IPS-20b (cell line): ENCODE measurements around the gene TAS1R3.

Source experiments
- H3K27ac ChIP-seq: one replicate; pipeline ENCODE4 v1.5.1; 2013; ENCODE audit warnings: low read length
- H3K27me3 ChIP-seq: 2 replicates; pipeline ENCODE4 v1.6.1; 2013; ENCODE audit warnings: mild to moderate bottlenecking, low read length, inconsistent platforms; ENCODE audit not compliant: insufficient read depth
- H3K36me3 ChIP-seq: 2 replicates; pipeline ENCODE4 v1.6.1; 2013; ENCODE audit warnings: low read depth, mild to moderate bottlenecking, inconsistent platforms, low read length, moderate library complexity; ENCODE audit not compliant: insufficient read depth
- H3K4me1 ChIP-seq: 2 replicates; pipeline ENCODE4 v1.6.1; 2013; ENCODE audit warnings: mild to moderate bottlenecking, control low read depth, inconsistent platforms, low read length, moderate library complexity; ENCODE audit not compliant: insufficient read depth
- H3K4me3 ChIP-seq: 2 replicates; pipeline ENCODE4 v1.5.1; 2013; ENCODE audit warnings: mild to moderate bottlenecking, low read length, inconsistent platforms
- H3K9ac ChIP-seq: 2 replicates; pipeline ENCODE4 v1.6.1; 2013; ENCODE audit warnings: low read depth, mild to moderate bottlenecking, inconsistent platforms, low read length, moderate library complexity
- H3K9me3 ChIP-seq: 2 replicates; pipeline ENCODE4 v1.6.1; 2013; ENCODE audit warnings: mild to moderate bottlenecking, low read depth, low read length, inconsistent platforms; ENCODE audit not compliant: insufficient read depth

TAS1R3 gene

DNA sequence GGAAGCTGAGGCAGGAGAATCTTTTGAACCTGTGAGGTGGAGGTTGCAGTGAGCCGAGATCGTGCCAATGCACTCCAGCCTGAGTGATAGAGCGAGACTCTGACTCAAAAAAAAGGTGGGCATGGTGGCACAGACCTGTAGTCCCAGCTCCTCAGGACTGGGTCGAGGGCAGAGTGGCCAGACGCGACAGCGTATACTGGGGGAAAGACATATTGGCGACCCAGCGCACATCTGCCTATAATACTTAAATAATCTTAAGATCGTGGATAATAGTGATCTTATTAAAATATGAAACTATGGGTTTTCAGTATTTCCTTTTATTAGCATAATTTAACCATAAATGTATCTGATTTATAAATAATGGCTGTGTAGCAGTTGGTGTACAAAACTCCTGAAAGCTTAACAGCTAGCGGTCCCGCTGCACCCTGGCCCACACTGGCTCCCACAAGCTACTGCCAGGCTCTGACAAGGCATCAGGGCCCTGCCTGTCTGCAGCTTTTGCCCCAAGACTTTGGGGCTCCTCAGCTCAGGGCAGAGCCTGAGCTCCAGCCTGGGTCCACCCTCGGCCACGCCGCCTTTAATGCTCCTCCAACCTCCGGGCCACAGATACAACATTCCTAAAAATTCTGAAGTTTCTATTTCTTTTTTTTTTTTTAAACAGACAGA, 46.6 kb downstream of the TAS1R3 start:
- no peak overlapping the region for H3K27ac ChIP-seq
- no peaks in the 10 kb centered on the region for H3K4me1 ChIP-seq
- H3K9me3 ChIP-seq: no peaks in the 10 kb centered on the region
- no peaks in the 10 kb centered on the region for H3K27me3 ChIP-seq
- no peak overlapping the region for H3K9ac ChIP-seq
- H3K4me3 ChIP-seq: no peak overlapping the region
- peaks cover 10% of the 10 kb centered on the region; the same call in 1 of the 2 replicates for H3K36me3 ChIP-seq

DNA sequence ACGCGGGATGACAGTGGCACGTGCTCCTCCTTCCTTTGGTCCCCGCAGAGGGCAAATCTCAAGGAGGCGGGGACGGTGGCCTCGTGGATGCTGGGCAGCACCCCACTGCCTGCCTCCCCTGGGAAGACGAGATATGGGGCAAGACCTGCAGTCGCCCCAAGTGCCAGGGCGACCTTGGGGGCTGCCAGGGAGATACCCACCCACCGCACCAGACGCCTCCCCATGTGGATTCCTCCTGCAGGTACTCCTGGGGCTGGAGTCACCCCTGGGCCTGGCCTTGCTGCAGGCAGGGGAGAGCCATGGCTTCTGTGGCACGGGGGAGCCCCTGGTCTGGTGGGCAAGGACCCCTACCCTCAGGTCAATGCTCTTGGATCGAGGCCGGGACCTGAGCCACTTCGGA, 49.8 kb downstream of the TAS1R3 start:
- Histone ChIP-seq H3K4me3 (no peak overlapping the region), H3K9ac (no peak overlapping the region), H3K27ac (no peak overlapping the region), H3K36me3 (peaks cover 8% of the 10 kb centered on the region), H3K4me1 (no peaks in the 10 kb centered on the region), H3K9me3 (no peaks in the 10 kb centered on the region), H3K27me3 (no peaks in the 10 kb centered on the region)

DNA sequence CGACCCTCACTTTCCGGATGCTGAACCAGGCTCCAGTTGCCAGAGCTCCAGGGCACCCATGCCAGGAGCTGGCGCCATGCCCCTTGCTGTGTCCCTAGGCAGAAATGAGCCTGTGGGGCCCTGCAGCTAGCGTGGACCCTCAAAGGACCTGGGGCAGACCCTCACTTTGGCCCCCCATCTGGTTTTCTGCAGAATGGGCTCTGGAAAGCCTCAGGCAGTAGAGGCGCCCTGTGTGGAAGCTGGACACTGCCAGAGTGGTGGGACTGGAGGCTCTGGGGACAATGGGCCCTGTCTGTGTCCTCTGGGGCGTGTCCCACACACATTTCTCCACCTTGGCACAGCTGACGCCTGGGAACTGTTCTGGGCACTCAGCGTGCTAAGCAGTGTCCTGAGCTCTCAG, 50.2 kb downstream of the TAS1R3 start:
- no peaks in the 10 kb centered on the region for H3K4me1 ChIP-seq
- H3K4me3 ChIP-seq: no peak overlapping the region
- peaks cover 13% of the 10 kb centered on the region for H3K36me3 ChIP-seq
- H3K9ac ChIP-seq: no peak overlapping the region
- no peaks in the 10 kb centered on the region for H3K27me3 ChIP-seq
- no peak overlapping the region for H3K27ac ChIP-seq
- H3K9me3 ChIP-seq: no peaks in the 10 kb centered on the region
